GM21390 (cell line): ENCODE results near the gene BAHCC1.

ENCODE experiments used
- ATAC-seq: cut with Tn5 transposase; IDR thresholded peaks from one replicate; pipeline ENCODE4 v1.9.1; 2021; ENCODE audit not compliant: unreplicated experiment

BAHCC1 gene

GRCh38 chr17:81366648-81367047, 28.6 kb upstream of the BAHCC1 start:
- no peak for ATAC-seq

DNA sequence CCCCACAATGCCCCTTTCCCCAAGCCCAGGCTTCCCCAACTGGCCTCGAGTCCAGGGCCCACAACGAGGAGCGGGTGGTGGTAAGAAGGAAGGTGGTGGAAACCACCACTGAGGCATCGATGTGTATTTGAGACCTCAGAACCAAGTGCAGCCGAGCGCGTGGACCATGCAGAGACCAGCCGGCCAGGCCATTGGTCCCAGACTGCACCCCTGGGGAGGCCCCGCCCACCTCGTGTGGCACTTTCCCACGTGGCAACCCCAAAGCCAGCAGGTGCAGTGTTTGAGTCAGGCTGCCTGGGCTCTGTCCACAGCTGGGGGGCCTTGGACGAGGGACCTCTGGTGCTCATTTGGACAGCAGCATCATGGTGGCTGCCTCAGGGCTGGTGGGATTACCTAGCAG, 28.1 kb upstream of the BAHCC1 start:
- ATAC-seq: no peak

DNA sequence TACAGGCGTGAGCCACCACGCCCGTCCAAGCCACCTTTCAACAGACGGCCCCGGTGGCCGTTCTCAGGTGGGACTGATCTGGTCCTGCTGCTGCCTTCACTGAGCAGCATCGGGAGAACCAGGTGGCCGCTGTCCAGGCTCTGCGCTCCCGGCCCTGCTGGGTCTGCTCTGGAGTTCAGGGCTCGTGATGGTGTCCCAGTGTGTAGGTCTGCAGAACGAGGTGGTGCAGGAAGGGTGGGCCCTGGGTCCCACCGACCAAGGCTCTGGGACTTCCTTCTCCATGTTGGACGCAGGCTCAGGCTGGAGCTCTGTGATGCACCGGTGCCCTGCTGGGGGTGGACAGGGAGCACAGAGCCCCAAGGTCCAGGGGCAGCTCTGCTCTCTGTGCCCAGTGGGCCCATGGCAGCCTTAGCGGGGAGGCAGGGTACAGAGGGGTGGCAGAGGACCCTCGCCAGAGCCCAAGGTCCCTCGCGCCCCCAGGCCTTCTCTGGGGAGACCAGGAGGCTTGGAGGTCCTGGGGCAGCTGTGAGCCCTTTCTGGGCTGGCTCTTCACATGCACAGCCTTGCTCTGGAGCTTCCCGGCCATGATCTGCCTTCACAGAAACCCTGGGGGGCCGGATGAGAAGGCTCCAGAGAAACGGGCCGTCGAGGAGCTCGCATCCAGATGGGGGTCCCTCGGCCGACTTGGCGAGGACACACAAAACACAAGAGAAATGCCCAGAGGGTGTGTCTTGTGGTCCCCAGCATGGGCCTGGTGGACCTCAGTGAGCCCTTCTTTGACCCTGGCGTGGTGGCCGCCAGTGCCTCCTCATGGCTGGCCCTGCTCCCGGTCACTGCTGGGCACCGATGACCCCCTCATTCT, 26.9 kb upstream of the BAHCC1 start:
- no peak for ATAC-seq

GRCh38 chr17:81370294-81370693, 25.0 kb upstream of the BAHCC1 start:
- no peak for ATAC-seq

GRCh38 chr17:81371910-81372760, 23.1 kb upstream of the BAHCC1 start:
- no peak for ATAC-seq

DNA sequence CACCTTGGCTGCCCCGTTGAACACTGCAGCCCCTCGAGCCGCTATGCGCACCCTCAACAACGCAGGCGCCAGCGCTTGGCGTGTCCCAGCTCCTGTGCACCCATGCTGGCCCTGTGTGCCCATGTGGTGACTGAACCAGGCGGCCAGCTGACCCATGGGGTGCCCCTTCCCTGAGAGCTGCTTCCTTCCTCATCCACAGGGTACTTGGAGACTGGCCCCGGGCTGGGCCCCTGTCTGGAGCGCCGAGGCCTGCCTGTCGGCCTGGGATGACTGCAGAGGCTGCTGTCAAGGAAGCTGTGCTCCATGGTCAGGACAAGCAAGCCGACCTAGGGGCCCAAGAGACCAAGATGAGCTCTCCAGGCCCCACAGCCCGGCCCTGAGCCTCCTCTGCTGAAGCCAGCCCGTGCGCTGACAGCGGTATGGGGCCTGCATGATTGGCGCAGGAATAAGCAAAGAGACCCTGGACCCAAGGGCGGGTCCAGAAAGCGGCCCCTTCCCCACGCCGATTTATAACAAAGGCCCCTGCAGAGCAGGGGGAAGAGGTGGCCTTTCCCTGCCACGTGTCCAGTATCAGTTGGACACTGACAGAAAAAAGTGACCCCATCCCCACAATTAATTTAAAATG, 21.6 kb upstream of the BAHCC1 start:
- ATAC-seq: no peak

GRCh38 chr17:81374890-81375289, 20.4 kb upstream of the BAHCC1 start:
- no peak for ATAC-seq

- no peak for ATAC-seq
These were observed 18.1 kb upstream of the BAHCC1 start for GRCh38 chr17:81376946-81377714.

GRCh38 chr17:81378941-81379511, 16.2 kb upstream of the BAHCC1 start:
- no peak for ATAC-seq

- no peak for ATAC-seq
These were observed 15.7 kb upstream of the BAHCC1 start for GRCh38 chr17:81379523-81379942.

DNA sequence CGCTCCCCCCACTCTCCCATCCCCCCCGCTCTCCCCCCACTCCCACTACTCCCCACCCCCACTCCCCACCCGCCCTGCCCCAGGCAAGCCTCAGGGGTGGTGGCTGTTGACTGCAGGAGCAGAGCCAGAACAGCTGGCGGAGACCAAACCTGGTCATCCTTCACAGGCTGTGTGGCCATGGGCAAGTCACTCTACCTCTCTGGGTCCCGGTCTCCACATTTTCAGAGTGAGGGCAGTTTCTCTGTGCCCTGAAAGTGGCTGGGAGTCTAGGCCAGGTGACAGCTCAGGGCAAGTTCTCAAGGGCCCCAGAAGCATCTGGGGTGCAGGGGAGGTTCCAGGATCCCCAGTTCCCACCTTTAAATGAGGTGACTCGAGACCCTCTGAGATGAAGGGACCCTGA, 15.1 kb upstream of the BAHCC1 start:
- ATAC-seq: no peak

DNA sequence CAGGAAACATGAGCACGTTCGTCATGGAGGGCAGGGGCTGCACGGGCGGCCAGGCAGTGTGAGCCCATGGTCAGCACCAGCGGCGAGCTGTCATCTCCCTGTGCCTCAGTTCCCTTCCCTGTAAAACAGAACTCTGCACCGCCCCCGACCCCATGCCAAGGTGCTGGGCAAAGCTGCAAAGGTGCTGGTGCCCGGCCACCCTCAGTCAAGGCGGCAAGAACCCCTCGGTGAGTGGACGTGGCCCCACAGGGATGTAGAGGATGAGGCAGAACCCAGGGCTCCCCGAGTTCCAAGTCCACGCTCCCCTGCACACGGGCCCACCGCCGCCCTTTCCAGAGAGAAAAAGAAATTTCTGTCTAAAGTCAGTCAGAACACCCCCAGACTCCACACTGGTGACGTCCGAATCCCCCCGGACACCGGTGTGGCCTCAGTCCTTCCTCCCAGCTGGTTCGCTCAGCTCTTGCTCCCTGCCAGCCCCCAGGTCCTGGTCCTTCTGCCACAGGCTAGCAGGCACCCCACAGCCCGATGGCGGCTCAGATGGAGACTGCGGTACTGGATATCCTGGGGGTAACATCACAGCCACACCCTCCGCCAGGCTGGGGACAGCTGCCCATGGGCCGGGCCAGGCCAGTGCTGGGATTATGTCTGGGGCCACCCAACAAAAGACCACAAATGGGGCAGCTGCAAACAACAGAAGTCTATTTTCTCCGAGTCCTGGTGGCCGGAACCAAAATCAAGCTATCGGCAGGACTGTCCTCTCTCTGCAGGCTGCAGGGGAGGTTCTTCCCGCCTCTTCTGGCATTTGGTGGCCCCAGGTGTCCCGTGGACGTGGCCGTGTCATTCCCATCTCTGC, 14.4 kb upstream of the BAHCC1 start:
- ATAC-seq: no peak

- ATAC-seq: no peak
These were observed 13.4 kb upstream of the BAHCC1 start for GRCh38 chr17:81381632-81382577.

DNA sequence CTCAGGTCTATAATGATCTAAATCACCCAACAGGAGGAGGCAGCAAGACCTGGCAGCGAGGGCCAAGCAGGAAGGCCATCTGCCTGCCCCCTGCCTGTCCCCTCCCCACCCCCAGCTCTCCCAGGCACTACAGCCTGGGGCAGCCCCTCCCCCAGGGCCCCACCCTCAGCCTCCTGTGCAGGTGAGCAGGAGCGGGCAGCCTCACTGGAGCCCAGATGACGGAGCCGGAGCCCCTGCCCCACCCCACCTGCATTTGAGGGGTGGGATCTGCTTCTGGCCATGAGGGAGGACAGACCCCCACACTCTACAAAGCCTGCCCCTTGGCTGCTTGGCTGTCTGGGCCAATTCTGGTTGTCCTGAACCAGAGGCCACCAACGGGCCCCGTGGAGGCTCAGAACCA, 12.4 kb upstream of the BAHCC1 start:
- ATAC-seq: no peak

- ATAC-seq: no peak
These were observed 11.5 kb upstream of the BAHCC1 start for GRCh38 chr17:81383504-81384421.

DNA sequence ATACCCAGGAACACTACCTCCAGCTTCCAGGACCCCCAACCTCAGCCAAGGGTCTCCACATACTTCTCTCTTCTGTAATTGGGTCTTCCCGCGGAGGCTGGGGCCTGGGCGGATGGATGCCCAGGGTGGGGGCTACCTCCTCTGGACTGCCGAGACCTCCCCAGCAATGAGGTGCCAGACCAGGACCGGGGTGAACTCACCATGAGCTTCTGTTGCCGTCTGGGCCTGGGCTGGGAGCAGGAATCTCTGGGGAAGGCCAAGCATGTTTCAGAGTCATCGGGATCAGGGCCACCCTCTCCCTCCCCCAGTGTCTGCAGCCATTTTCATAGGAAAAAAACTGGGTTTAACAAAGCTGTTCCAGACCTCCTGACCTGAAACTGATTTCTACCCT, 10.3 kb upstream of the BAHCC1 start:
- ATAC-seq: no peak

GRCh38 chr17:81385320-81386111, 9.7 kb upstream of the BAHCC1 start:
- ATAC-seq: no peak
